GM12878 (cell line): Measurements from ENCODE around the gene CPEB1. TPM values are rescaled to one million over a fixed set of nuclear protein-coding genes. Genes with fewer than 3 reads are reported as not detected.

Experiments used
- BHLHE40 ChIP-seq, 2 experiments: fragments of 450-650 bp in 1 of 2; IDR thresholded peaks; 2 replicates each; pipeline ENCODE4 v1.6.1; 2011 to 2017; ENCODE audit warnings: low read depth in 2 of 2, borderline replicate concordance in 1 of 2, improper control_type of control experiment in 1 of 2, low read length in 1 of 2, mild to moderate bottlenecking in 1 of 2
- CREM ChIP-seq: IDR thresholded peaks from 2 replicates; pipeline ENCODE4 v1.6.1; 2014; ENCODE audit warnings: antibody characterized with exemption, low read depth
- GATAD2B ChIP-seq: fragments of 450-650 bp; conservative IDR thresholded peaks from 2 replicates; pipeline ENCODE4 v1.6.1; 2017; ENCODE audit warnings: low read depth, mild to moderate bottlenecking, moderate library complexity
- HDGF ChIP-seq: fragments of 450-650 bp; IDR thresholded peaks from 2 replicates; pipeline ENCODE4 v1.6.1; 2016; ENCODE audit warnings: antibody characterized with exemption
- KDM1A ChIP-seq: fragments of 200-600 bp; sonication (generic); IDR thresholded peaks from 2 replicates; pipeline ENCODE4 v1.6.1; 2016; ENCODE audit warnings: borderline replicate concordance
- NR2C2 ChIP-seq: IDR thresholded peaks from 2 replicates; pipeline ENCODE4 v1.6.1; 2011; ENCODE audit warnings: borderline replicate concordance, low read depth; ENCODE audit not compliant: control insufficient read depth, insufficient read length
- POLR2AphosphoS2 ChIP-seq: IDR thresholded peaks from 2 replicates; pipeline ENCODE4 v1.6.1; 2011; ENCODE audit warnings: low read depth, mild to moderate bottlenecking, low read length, improper control_type of control experiment, moderate library complexity
- RUNX3 ChIP-seq: IDR thresholded peaks from 2 replicates; pipeline ENCODE4 v1.6.1; 2012; ENCODE audit warnings: low read length, inconsistent platforms
- SIX5 ChIP-seq: IDR thresholded peaks from 2 replicates; pipeline ENCODE4 v1.6.1; 2011; ENCODE audit warnings: mild to moderate bottlenecking, low read depth, low read length, moderate library complexity; ENCODE audit not compliant: severe bottlenecking
- SMC3 ChIP-seq: IDR thresholded peaks from 2 replicates; pipeline ENCODE4 v1.6.1; 2011; ENCODE audit warnings: low read length, improper control_type of control experiment, borderline replicate concordance
- YBX1 ChIP-seq: fragments of 450-650 bp; IDR thresholded peaks from 2 replicates; pipeline ENCODE4 v1.6.1; 2016; ENCODE audit warnings: antibody characterized with exemption
- ZNF384 ChIP-seq: IDR thresholded peaks from 2 replicates; pipeline ENCODE4 v1.6.1; 2012; ENCODE audit warnings: low read depth, mild to moderate bottlenecking, low read length, improper control_type of control experiment, borderline replicate concordance
- polyA plus RNA-seq, 11 experiments: library from polyadenylated mRNA; depleted of rRNA in 4 of 11; unstranded in 6 of 11; stranded (reverse) in 5 of 11; fragments of >200 nt; fragmentation: Nextera tagmentation in 4 of 11; fragmentation: Illumina TruSeq in 1 of 11; extraction: Ambion mirVana in 4 of 11; extraction: Trizol in 1 of 11; gene quantifications; 1 replicate in 1 of 11; 2 replicates in 10 of 11; pipeline versions ENCODE4 v1.2.1 to v1.2.3, GENCODE V29; 2011 to 2016; ENCODE audit warnings: inconsistent platforms in 2 of 11, missing spikeins in 2 of 11, low read depth in 1 of 11
- total RNA-seq, 4 experiments: library from RNA; depleted of rRNA in 3 of 4; stranded (reverse); fragments of >200 nt in 3 of 4; fragmentation: Illumina TruSeq in 1 of 4; extraction: Trizol in 1 of 4; gene quantifications; 2 replicates each; pipeline versions ENCODE4 v1.2.1 to v1.2.3, GENCODE V29; 2013 to 2021
- TF ChIP-seq, protein P1 (sequence below): fragments of 450-650 bp; IDR thresholded peaks from 2 replicates; pipeline ENCODE4 v1.6.1; 2017; ENCODE audit warnings: antibody characterized with exemption, mild to moderate bottlenecking, moderate library complexity
- TF ChIP-seq, protein P2 (sequence below): IDR thresholded peaks from 2 replicates; pipeline ENCODE4 v1.6.1; 2011; ENCODE audit warnings: low read depth, low read length, improper control_type of control experiment, borderline replicate concordance
- TF ChIP-seq, protein P3 (sequence below): fragments of 450-650 bp; IDR thresholded peaks from 2 replicates; pipeline ENCODE4 v1.6.1; 2017; ENCODE audit warnings: borderline replicate concordance
- TF ChIP-seq, protein P4 (sequence below): fragments of 450-650 bp; conservative IDR thresholded peaks from 2 replicates; pipeline ENCODE4 v1.6.1; 2017; ENCODE audit warnings: mild to moderate bottlenecking, moderate library complexity
- TF ChIP-seq, protein P5 (sequence below), 3 experiments: IDR thresholded peaks in 2 of 3; conservative IDR thresholded peaks in 1 of 3; 2 replicates each; pipeline ENCODE4 v1.5.1; 2011; ENCODE audit warnings: low read depth in 3 of 3, low read length in 3 of 3, mild to moderate bottlenecking in 3 of 3, control low read depth in 2 of 3, moderate library complexity in 2 of 3, inconsistent platforms in 1 of 3, mixed read lengths in 1 of 3; ENCODE audit not compliant: control insufficient read depth in 2 of 3, insufficient read depth in 1 of 3; ENCODE audit errors: extremely low read depth in 1 of 3

Gene CPEB1
- total and polyA plus RNA-seq, 10 of the 15 experiments (the other 5 are each of a cell fraction or from before 2014, with no cell fraction given), result 0.05 to 1.1 (median 0.46) TPM

DNA sequence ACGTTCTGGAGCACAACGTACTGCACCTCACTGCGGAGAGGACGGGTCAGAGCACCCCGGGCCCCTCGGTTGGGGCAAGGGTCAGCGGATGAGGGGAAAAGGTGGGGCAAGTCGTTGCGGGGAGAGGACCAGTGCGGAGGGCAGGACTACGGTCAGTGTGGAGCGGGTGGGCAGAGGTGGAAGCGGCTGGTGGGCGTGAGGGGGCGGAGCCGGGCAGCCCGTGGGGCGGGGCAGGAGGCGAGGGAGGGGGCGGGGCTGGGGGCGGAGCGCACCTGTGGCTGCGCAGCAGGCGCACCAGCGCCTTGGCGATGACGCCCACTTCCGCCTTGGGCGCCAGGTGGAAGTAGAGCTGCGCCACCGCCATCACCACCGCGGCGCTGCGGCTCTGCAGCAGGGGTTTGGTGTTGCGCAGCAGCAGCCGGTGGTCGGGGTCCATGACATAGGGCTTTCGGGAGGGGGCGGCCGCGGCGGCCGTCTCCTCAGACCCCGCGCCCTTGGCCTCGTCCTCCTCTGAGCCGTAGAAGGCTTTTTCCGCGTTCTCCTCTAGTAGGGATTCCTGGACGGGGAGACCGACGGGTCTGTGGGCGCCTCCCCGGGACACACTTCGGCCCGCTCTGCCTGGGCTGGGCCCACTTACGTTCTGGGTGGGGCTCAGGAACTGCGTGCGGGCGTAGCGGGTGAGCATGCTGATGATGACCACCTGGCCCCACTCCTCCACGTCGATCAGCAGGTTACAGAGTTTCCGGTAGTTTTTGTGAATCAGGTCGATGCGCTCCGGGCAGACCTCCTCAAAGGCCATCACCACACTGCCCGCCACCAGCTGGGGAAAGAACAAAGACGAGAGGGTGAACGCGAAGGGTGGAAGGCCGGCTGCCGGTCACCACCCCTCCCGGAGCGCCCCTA, 33.3 kb upstream of the CPEB1 start (continued):
- TF ChIP-seq, protein P1, sequence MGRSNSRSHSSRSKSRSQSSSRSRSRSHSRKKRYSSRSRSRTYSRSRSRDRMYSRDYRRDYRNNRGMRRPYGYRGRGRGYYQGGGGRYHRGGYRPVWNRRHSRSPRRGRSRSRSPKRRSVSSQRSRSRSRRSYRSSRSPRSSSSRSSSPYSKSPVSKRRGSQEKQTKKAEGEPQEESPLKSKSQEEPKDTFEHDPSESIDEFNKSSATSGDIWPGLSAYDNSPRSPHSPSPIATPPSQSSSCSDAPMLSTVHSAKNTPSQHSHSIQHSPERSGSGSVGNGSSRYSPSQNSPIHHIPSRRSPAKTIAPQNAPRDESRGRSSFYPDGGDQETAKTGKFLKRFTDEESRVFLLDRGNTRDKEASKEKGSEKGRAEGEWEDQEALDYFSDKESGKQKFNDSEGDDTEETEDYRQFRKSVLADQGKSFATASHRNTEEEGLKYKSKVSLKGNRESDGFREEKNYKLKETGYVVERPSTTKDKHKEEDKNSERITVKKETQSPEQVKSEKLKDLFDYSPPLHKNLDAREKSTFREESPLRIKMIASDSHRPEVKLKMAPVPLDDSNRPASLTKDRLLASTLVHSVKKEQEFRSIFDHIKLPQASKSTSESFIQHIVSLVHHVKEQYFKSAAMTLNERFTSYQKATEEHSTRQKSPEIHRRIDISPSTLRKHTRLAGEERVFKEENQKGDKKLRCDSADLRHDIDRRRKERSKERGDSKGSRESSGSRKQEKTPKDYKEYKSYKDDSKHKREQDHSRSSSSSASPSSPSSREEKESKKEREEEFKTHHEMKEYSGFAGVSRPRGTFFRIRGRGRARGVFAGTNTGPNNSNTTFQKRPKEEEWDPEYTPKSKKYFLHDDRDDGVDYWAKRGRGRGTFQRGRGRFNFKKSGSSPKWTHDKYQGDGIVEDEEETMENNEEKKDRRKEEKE, result no peak
- TF ChIP-seq YBX1 (no peak), GATAD2B (no peak), SIX5 (no peak), POLR2AphosphoS2 (no peak), SMC3 (no peak), NR2C2 (no peak), ZNF384 (no peak), CREM (no peak), HDGF (no peak), BHLHE40 (IDR thresholded peaks at IDR 0.05; ENCODE audit: borderline replicate concordance in 1 of 2, low read depth in 2 of 2, low read length in 1 of 2) (no peak), RUNX3 (no peak), KDM1A (no peak)
- TF ChIP-seq, protein P2, sequence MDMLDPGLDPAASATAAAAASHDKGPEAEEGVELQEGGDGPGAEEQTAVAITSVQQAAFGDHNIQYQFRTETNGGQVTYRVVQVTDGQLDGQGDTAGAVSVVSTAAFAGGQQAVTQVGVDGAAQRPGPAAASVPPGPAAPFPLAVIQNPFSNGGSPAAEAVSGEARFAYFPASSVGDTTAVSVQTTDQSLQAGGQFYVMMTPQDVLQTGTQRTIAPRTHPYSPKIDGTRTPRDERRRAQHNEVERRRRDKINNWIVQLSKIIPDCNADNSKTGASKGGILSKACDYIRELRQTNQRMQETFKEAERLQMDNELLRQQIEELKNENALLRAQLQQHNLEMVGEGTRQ, result no peak
- TF ChIP-seq, protein P3, sequence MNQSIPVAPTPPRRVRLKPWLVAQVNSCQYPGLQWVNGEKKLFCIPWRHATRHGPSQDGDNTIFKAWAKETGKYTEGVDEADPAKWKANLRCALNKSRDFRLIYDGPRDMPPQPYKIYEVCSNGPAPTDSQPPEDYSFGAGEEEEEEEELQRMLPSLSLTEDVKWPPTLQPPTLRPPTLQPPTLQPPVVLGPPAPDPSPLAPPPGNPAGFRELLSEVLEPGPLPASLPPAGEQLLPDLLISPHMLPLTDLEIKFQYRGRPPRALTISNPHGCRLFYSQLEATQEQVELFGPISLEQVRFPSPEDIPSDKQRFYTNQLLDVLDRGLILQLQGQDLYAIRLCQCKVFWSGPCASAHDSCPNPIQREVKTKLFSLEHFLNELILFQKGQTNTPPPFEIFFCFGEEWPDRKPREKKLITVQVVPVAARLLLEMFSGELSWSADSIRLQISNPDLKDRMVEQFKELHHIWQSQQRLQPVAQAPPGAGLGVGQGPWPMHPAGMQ, result no peak
- TF ChIP-seq, protein P4, sequence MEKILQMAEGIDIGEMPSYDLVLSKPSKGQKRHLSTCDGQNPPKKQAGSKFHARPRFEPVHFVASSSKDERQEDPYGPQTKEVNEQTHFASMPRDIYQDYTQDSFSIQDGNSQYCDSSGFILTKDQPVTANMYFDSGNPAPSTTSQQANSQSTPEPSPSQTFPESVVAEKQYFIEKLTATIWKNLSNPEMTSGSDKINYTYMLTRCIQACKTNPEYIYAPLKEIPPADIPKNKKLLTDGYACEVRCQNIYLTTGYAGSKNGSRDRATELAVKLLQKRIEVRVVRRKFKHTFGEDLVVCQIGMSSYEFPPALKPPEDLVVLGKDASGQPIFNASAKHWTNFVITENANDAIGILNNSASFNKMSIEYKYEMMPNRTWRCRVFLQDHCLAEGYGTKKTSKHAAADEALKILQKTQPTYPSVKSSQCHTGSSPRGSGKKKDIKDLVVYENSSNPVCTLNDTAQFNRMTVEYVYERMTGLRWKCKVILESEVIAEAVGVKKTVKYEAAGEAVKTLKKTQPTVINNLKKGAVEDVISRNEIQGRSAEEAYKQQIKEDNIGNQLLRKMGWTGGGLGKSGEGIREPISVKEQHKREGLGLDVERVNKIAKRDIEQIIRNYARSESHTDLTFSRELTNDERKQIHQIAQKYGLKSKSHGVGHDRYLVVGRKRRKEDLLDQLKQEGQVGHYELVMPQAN, result no peak
- TF ChIP-seq, protein P5, sequence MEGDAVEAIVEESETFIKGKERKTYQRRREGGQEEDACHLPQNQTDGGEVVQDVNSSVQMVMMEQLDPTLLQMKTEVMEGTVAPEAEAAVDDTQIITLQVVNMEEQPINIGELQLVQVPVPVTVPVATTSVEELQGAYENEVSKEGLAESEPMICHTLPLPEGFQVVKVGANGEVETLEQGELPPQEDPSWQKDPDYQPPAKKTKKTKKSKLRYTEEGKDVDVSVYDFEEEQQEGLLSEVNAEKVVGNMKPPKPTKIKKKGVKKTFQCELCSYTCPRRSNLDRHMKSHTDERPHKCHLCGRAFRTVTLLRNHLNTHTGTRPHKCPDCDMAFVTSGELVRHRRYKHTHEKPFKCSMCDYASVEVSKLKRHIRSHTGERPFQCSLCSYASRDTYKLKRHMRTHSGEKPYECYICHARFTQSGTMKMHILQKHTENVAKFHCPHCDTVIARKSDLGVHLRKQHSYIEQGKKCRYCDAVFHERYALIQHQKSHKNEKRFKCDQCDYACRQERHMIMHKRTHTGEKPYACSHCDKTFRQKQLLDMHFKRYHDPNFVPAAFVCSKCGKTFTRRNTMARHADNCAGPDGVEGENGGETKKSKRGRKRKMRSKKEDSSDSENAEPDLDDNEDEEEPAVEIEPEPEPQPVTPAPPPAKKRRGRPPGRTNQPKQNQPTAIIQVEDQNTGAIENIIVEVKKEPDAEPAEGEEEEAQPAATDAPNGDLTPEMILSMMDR (IDR thresholded peaks at IDR 0.05 in 2 of 3, conservative IDR thresholded peaks at IDR 0.05 in 1 of 3; ENCODE audit: control insufficient read depth in 2 of 3, extremely low read depth in 1 of 3, insufficient read depth in 1 of 3, low read depth in 3 of 3, low read length in 3 of 3), result peak in 2 of 3 experiments; percentile 31 to 34; a peak in 2 of 6 replicates
